CD4-positive, alpha-beta T cell treated with Interleukin-21 for 1 hour (primary cell): ENCODE measurements around the gene HLA-DRA.
"Not testable (repeated sequence)": the region's sequence is repeated elsewhere in the genome, so short reads cannot be mapped to it uniquely, and the experiment has no call there.

ENCODE experiments used
- DNase-seq: peaks from one replicate; pipeline ENCODE4 v3.0.0-alpha.2; 2020

HLA-DRA gene

DNA sequence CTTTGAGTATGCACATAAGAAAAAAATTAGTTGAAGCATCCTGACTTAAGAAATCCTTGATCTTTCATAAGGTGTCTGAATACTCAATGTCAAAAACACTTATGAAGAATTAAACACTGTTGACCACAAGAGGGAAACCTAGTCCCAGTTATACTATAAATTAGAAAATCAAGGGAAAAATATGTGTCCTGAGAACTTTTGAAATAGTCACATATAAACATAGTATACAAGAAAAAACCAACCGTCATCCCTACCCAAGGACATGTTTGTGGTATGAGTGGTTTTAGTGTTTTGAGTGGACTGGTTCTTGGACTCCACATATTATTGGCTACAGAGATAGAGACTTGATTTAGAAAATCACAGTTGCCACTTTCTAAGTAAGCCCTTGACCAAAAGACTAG, 7.6 kb upstream of the HLA-DRA start:
- peak; percentile 51 for DNase-seq

DNA sequence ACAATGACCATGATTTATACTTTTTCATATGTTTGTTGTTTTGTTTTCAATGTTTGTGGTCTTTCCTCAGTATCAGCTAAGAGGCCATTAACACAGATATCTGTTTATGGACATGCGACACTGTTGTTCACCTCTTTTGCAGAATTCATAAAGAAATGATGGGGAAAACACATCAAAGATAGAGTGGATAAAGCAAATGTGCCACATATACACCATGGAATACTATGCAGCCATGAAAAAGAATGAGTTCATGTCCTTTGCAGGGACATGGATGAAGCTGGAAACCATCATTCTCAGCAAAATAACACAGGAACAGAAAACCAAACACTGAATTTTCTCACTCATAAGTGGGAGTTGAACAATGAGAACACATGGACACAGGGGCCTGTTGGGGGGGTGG, 5.7 kb upstream of the HLA-DRA start:
- DNase-seq: not testable (repeated sequence)

DNA sequence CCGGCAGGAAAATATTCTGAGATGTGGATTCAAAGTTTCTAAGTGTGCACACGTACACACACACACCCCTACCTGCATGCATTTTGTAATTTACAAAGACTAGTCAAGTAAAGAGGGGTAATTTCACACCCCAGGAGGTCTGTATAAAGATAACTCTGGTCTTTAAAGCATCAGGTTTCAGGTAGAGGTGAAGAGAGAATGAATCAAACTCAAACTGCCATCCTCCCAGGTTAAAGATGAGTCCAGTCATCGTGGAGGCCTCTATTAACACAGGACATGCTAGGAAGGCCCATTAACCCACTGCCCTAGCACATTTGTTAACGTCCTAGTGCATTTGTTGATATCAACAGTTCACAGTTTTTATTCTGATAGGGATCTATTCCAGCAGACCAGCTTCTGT, 3.5 kb upstream of the HLA-DRA start:
- no peak for DNase-seq

DNA sequence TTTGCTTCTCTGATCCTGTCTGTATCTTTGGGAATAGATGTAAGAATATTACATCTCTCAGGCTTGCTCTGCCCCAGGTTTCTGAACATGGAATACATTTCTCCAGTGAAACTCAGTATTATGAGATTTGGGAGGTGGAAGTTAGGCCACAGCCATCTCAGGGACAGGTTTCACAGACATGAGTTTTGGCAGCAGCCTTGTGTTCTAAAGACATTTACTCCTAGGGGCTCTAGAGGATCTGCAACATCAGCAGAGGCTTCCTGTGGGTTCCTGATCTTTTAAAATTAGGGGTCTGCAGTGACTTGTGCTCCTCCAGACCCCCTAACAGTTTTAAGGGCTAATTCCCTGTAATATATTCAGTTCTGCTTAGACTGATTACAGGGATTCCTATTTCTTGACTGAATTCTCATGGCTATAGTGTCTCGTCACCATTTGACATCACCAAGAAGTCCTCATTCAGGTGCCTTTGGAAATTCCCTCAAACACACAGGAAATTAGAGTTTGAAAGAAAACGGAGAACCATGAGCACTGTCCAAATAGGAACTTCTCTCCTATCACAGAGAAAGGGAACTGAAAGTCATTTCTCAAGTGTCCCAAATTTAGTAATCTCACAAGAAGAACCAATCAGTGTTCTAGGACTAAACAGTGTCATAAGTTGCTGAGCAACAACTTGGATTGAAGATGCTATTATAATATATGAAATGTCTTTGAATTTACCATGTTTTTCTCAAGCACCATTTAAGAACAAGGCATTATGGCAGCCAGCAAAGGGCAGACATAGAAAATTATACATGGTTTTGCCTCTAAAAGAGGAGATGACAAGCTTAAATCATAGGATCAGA, 2.5 kb upstream of the HLA-DRA start:
- DNase-seq: peak; percentile 61

DNA sequence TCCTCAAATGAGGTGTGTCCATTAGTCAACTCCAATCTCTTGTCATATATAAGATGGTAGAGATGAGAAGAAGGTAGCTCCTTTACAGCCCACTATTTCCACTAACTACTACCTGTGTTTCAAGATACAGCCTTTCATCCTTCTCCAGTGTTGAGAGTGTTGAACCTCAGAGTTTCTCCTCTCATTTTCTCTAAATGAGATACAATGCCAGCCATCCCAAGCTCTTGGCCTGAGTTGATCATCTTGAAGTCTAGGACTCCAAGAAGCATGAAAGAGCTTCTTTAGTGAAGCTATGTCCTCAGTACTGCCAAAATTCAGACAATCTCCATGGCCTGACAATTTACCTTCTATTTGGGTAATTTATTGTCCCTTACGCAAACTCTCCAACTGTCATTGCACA, 548 bp upstream of the HLA-DRA start:
- peak; percentile 10 for DNase-seq

- no peak for DNase-seq
These were observed 2.6 kb downstream of the HLA-DRA start for GRCh38 chr6:32442243-32442667.

GRCh38 chr6:32442977-32443552, 3.4 kb downstream of the HLA-DRA start:
- DNase-seq: no peak

DNA sequence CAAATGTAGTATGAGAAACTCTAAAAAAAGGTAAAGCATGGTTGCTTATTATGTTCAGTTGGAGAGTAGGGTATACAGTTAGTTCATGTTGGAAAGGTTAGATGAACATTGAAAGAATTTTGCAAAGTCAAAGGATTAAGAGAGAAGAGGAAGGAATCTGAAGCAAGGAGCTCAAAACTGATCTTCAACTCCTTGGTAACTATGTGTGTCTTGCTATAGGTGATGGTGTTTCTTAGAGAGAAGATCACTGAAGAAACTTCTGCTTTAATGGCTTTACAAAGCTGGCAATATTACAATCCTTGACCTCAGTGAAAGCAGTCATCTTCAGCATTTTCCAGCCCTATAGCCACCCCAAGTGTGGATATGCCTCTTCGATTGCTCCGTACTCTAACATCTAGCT, 4.7 kb downstream of the HLA-DRA start:
- DNase-seq: no peak

- no peak for DNase-seq
These were observed 5.7 kb downstream of the HLA-DRA start for GRCh38 chr6:32445321-32445854.

GRCh38 chr6:32447932-32448331, 8.2 kb downstream of the HLA-DRA start:
- DNase-seq: no peak

GRCh38 chr6:32449088-32449736, 9.5 kb downstream of the HLA-DRA start:
- DNase-seq: no peak

DNA sequence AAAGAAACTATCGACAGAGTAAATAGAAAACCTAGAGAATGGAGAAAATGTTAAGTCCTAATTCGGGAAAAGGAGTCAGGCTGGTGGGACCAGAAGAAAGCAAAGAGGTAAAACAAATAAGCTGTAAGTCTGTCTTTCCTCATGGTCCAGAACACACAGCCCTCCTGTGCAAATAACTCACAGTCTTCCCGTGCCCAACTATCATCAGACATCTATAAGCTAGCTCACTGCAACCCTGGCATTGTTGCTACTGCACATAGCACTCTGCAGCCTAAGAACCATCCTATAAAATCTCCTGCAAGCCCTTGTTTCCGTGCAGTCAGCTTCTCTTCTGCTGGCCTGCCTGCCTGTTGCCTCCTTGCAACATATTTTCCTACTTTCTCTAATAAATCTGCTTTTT, 17.4 kb downstream of the HLA-DRA start:
- DNase-seq: no peak

DNA sequence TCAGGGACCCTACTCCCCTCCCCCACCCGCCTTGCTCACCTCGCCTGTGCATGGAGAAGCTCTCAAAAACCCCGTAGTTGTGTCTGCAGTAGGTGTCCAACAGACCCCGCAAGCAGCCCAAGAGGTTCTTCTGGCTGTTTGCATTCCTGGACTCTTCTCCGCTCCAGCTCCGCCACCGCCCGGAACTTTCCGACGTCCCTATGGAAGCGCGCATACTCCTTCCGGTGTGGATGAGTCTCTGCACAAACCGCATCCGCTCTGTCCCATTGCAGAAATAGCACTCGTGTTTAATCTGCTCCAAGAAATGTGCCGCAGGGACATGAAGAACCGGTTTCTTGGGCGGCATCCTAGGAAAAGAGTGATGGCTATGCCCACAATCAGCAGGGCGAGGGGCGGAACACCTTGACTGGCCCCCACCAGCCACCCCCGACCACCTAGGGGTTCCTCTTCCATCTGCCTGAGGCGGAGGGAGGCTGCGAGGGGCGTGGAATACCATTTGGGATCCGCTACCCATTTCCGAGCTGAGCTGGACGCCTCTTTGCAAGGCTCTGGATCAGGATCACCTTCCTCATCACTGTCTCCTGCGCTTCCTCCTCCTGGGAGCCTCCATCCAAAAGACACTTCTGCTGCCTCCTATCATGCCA, 20.2 kb downstream of the HLA-DRA start:
- no peak for DNase-seq

DNA sequence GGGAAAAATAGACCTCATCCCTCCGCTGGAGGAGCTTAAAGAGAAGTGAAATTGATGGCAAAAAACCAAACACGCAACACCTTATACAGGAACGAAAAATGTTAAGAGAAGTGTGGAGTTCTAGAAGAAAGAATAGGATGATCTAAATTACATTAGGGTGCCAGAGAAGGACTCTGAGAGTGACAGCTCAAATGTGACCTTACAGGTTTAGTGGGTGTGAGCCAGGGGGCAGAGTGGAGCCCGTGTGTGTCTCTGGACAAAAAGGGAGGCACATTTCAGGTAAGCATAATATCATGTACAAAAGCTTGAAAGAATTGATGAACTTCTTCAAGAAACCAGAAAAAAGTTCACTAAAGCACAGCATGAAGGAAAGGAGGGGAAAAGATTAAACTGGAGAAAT, 20.8 kb downstream of the HLA-DRA start:
- no peak for DNase-seq

GRCh38 chr6:32461493-32461892, 21.8 kb downstream of the HLA-DRA start:
- DNase-seq: no peak

DNA sequence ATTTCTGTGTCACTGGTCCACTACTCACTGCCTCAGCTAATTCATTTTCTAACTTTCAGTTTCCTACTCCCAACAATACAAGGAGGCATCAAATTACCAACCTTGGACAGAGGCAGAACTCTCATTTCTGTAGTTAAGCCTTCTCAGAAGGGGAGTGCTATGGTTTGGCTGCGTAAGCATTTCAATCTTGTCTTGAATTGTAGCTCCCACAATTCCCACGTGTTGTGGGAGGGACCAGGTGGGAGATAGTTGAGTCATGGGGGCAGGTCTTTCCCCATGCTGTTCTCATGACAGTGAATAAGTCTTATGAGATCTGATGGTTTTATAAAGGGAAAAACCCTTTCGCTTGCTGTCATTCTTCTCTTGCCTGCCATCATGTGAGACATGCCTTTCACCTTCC, 22.9 kb downstream of the HLA-DRA start:
- no peak for DNase-seq

- not testable (repeated sequence) for DNase-seq
These were observed 28.2 kb downstream of the HLA-DRA start for GRCh38 chr6:32467743-32468503.

GRCh38 chr6:32472781-32473375, 33.2 kb downstream of the HLA-DRA start:
- peak; percentile 4 for DNase-seq

DNA sequence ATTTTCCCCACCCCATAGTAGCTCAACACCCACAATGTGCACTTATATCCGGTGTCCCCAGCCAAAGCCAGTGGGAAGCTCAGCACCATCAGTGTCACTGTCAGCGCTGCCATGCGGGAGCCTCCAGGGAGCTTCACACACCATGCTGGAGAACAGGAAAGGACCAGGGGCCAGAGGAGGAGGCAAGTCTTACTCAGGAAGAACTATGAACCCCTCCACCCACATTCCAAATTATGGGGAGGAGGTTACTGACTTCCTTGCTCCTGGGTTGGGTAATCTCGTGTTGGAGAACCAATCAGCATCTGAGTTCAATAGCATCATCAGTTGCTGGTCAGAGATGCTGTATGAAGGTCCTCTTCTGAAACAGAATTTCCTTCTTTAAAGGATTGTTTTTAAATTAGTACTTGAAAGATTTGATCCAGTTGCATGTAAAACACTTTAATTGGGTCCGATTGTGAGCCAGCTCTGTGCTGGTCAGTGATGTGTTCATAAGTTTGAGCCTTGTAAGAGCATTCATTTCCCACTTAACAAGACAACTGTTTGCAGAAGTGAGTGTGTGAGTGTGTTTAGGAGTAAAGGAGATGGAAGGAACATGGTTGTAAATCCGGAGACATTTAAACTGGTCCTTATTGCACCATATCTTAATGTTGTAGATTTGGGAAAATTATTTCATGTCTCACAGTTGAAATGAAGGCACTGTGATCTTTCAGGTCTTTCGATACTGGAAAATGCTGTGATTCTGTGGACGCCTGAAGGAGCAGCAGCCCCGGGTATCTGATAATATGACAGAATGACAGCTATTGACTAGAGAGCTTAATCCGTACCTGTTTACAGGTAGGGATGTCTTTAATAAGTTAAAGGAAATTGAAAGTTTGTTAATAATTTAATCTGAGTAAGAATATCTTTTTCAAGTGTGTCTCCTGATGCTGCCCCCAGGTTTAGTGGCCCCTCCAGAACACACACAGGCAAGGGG, 34.0 kb downstream of the HLA-DRA start:
- peak; percentile 38 for DNase-seq

- no peak for DNase-seq
These were observed 35.9 kb downstream of the HLA-DRA start for GRCh38 chr6:32475392-32476206.
